SU-DHL-6 (cell line): ENCODE measurements around the gene ZNF609.
"Not testable (repeated sequence)": the region's sequence is repeated elsewhere in the genome, so short reads cannot be mapped to it uniquely, and the experiment has no call there.

ENCODE experiments used
- H2AFZ ChIP-seq: fragments of 200-600 bp; sonication (generic); 2 replicates; pipeline ENCODE4 v1.6.1; 2014; ENCODE audit warnings: low read depth, mild to moderate bottlenecking, moderate library complexity, mixed read lengths, antibody characterized with exemption, low read length; ENCODE audit not compliant: severe bottlenecking
- H3F3A ChIP-seq: fragments of 200-600 bp; shearing (Covaris generic); 2 replicates; pipeline ENCODE4 v1.6.0; 2016; ENCODE audit warnings: antibody characterized with exemption, mild to moderate bottlenecking; ENCODE audit not compliant: insufficient read depth
- H3K27ac ChIP-seq: fragments of 200-600 bp; sonication (generic); 2 replicates; pipeline ENCODE4 v1.5.1; 2016; ENCODE audit warnings: low read depth, mild to moderate bottlenecking, low read length, moderate library complexity, mixed read lengths
- H3K27me3 ChIP-seq: fragments of 200-600 bp; sonication (generic), shearing (Covaris generic); 2 replicates; pipeline ENCODE4 v1.6.0; 2014; ENCODE audit warnings: mild to moderate bottlenecking, low read length
- H3K36me3 ChIP-seq: fragments of 200-600 bp; sonication (generic); 2 replicates; pipeline ENCODE4 v1.6.1; 2014; ENCODE audit warnings: mild to moderate bottlenecking, low read length, mixed read lengths
- H3K4me2 ChIP-seq: fragments of 300-600, 200-600 bp; shearing (Covaris generic), sonication (generic); 2 replicates; pipeline ENCODE4 v1.6.0; 2014; ENCODE audit warnings: low read length, low read depth, mild to moderate bottlenecking; ENCODE audit not compliant: poor library complexity, severe bottlenecking
- H3K4me3 ChIP-seq: fragments of 200-600 bp; sonication (generic); 2 replicates; pipeline ENCODE4 v1.5.1; 2014; ENCODE audit warnings: antibody characterized with exemption, low read length, mild to moderate bottlenecking, mixed read lengths; ENCODE audit not compliant: insufficient read depth, poor library complexity, severe bottlenecking
- H3K79me2 ChIP-seq: fragments of 200-600 bp; sonication (generic); 2 replicates; pipeline ENCODE4 v1.6.1; 2014; ENCODE audit warnings: mild to moderate bottlenecking, low read length, moderate library complexity; ENCODE audit not compliant: insufficient read depth
- H3K9ac ChIP-seq: fragments of 200-600 bp; sonication (generic); 2 replicates; pipeline ENCODE4 v1.7.0; 2014; ENCODE audit warnings: mild to moderate bottlenecking, low read length
- H3K9me2 ChIP-seq: fragments of 200-600 bp; sonication (generic); replicated peaks from 2 replicates; pipeline ENCODE4 v1.6.1; 2014; ENCODE audit warnings: low read length; ENCODE audit not compliant: insufficient read depth
- H3K9me3 ChIP-seq: fragments of 200-600 bp; sonication (generic); 2 replicates; pipeline ENCODE4 v1.6.1; 2014; ENCODE audit warnings: low read length, mixed read lengths; ENCODE audit not compliant: insufficient read depth
- H4K20me1 ChIP-seq: fragments of 200-600 bp; sonication (generic); 2 replicates; pipeline ENCODE4 v1.6.1; 2014; ENCODE audit warnings: low read depth, mild to moderate bottlenecking, antibody characterized with exemption, low read length, moderate library complexity, mixed read lengths
- CTCF ChIP-seq: fragments of 200-600 bp; sonication (generic); IDR thresholded peaks from one replicate; pipeline ENCODE4 v1.5.1; 2017; ENCODE audit warnings: antibody characterized with exemption, mild to moderate bottlenecking, low read length, moderate library complexity; ENCODE audit not compliant: insufficient read depth, poor library complexity, severe bottlenecking
- EZH2phosphoT487 ChIP-seq: fragments of 200-600 bp; sonication (generic), shearing (Covaris generic); conservative IDR thresholded peaks from 2 replicates; pipeline ENCODE4 v1.6.1; 2018; ENCODE audit warnings: mild to moderate bottlenecking, antibody characterized with exemption, low read length, moderate library complexity, mixed read lengths

Gene ZNF609

GRCh38 chr15:64637412-64637811 is 177.0 kb downstream of the ZNF609 start:
- Histone ChIP-seq H3F3A (no peaks in the 10 kb centered on the region), H3K79me2 (0 out of 2 replicates have a peak, but pooled peaks cover 4% of the 10 kb centered on the region), H3K4me2 (no peak overlapping the region), H3K9ac (no peak overlapping the region), H3K36me3 (peaks cover 10% of the 10 kb centered on the region; the same call in 1 of the 2 replicates), H4K20me1 (no peaks in the 10 kb centered on the region), H2AFZ (no peak overlapping the region), H3K9me2 (no peaks in the 10 kb centered on the region), H3K9me3 (peaks cover 4% of the 10 kb centered on the region; the same call in 1 of the 2 replicates), H3K27ac (no peak overlapping the region), H3K4me3 (no peak overlapping the region), H3K27me3 (no peaks in the 10 kb centered on the region)
- no peak for TF ChIP-seq EZH2phosphoT487
- no peak for TF ChIP-seq CTCF

DNA sequence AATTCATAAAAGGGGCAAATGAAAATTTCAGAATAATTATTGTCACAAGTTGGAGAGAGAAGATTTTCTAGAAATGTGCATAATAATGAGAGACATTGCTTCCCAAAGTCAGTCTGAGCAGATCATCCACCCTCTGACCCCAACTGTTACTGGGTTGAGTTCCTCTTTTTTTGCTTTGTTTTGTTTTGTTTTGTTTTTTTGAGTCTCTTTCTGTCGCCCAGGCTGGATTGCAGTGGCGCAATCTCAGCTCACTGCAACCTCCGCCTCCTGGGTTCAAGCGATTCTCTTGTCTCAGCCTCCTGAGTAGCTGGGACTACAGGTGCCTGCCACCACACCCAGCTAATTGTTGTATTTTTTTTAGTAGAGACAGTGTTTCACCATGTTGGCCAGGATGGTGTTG is 179.4 kb downstream of the ZNF609 start:
- not testable (repeated sequence) for H3K9me2 ChIP-seq, H4K20me1 ChIP-seq, H3K4me2 ChIP-seq, H3K27ac ChIP-seq, H3K79me2 ChIP-seq, H3K4me3 ChIP-seq, H3K9me3 ChIP-seq, H3F3A ChIP-seq, H3K27me3 ChIP-seq, H2AFZ ChIP-seq, H3K9ac ChIP-seq
- H3K36me3 ChIP-seq: peaks cover 10% of the 10 kb centered on the region; the same call in 1 of the 2 replicates

DNA sequence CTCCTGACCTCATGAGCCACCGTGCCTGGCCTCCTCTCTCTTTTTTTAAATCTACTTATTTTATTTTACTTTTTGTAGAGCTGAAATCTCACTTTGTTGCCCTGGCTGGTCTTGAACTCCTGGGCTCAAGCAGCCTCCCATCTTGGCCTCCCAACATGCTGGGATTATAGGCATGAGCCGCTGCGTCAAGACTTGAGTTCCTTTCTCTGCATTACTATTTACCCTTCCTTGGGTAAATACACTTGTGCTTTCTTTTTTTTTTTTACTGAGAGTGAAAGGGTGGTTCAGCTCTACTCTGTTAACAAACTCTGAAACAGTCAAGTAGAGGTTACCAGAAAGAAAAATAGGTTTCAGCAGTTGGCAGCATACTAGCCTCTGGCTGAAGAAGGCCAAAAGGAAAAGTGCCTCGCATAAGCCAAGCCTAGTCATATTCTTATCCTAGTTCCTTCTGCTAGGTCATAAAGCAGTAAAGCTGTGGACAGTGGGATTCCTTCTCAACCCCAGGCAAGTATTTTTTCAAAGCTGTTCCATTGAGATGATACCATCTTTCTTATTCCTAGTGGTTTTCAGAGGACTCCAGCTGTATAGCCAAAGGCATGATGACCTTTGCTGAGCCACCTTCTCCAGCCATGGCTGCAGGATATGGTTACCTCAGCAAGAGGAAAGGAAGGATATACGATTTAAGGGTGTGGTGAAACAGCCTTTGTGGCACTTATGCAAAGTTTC is 179.9 kb downstream of the ZNF609 start:
- Histone ChIP-seq H2AFZ (no peak overlapping the region), H3K4me3 (no peak overlapping the region), H3F3A (no peaks in the 10 kb centered on the region), H3K4me2 (no peak overlapping the region), H3K27ac (no peak overlapping the region), H3K9ac (no peak overlapping the region), H3K79me2 (0 out of 2 replicates have a peak, but pooled peaks cover 4% of the 10 kb centered on the region), H3K36me3 (peaks cover 10% of the 10 kb centered on the region; the same call in 1 of the 2 replicates), H3K27me3 (no peaks in the 10 kb centered on the region), H4K20me1 (no peaks in the 10 kb centered on the region), H3K9me2 (no peaks in the 10 kb centered on the region), H3K9me3 (peaks cover 4% of the 10 kb centered on the region; the same call in 1 of the 2 replicates)
- TF ChIP-seq EZH2phosphoT487 (no peak), CTCF (no peak)

GRCh38 chr15:64642875-64643274 is 182.5 kb downstream of the ZNF609 start:
- Histone ChIP-seq H3K9ac (no peak overlapping the region), H3K4me2 (no peak overlapping the region), H4K20me1 (no peaks in the 10 kb centered on the region), H3F3A (no peaks in the 10 kb centered on the region), H3K27ac (no peak overlapping the region), H3K36me3 (0 out of 2 replicates have a peak, but pooled peaks cover 2% of the 10 kb centered on the region), H2AFZ (no peak overlapping the region), H3K79me2 (0 out of 2 replicates have a peak, but pooled peaks cover 4% of the 10 kb centered on the region), H3K9me2 (no peaks in the 10 kb centered on the region), H3K27me3 (no peaks in the 10 kb centered on the region), H3K4me3 (no peak overlapping the region), H3K9me3 (no peaks in the 10 kb centered on the region)
- TF ChIP-seq CTCF: no peak
- no peak for TF ChIP-seq EZH2phosphoT487
